ENCODE data around the gene PFDN4. TPM values are rescaled to one million over a fixed set of nuclear protein-coding genes. Genes with fewer than 3 reads are reported as not detected.
"Not testable (repeated sequence)": the region's sequence is repeated elsewhere in the genome, so short reads cannot be mapped to it uniquely, and the experiment has no call there.

PFDN4 gene
- total RNA-seq, 1 experiment from 2014 or later = 257 TPM

GRCh38 chr20:54219751-54220426, 12.0 kb downstream of the PFDN4 start:
- in situ Hi-C loops (cut with HindIII; ENCODE audit: low sequenced_read_pairs) = no loop called here
- DNase-seq (ENCODE audit: low spot score) = peak; percentile 62

GRCh38 chr20:54220722-54221121, 12.8 kb downstream of the PFDN4 start:
- DNase-seq (ENCODE audit: low spot score) = no peak
- in situ Hi-C loops (cut with HindIII; ENCODE audit: low sequenced_read_pairs) = no loop called here

DNA sequence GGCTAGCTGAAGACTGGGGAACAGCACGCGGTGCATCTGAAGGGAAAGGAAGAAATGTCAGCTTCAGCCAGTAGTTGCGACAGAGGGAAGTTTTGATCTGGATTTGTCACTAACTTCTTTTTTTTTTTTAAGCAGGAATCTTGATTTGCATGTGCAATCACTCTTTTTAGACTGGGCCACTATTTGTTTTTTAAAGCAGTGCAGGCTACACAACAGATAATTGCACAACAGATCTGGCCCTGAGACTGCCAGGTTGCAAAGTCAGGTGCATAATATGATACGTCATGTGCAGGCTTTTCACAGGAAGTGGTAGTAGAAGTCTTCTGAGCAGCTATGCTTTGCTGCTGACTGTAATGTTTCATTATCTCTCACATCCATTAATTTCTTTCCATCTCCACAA, 13.5 kb downstream of the PFDN4 start:
- no peak for DNase-seq (ENCODE audit: low spot score)
- in situ Hi-C loops (cut with HindIII; ENCODE audit: low sequenced_read_pairs) = no loop called here

- peak; percentile 16 for DNase-seq (ENCODE audit: low spot score)
- in situ Hi-C loops (cut with HindIII; ENCODE audit: low sequenced_read_pairs) = no loop called here
These were observed 14.4 kb downstream of the PFDN4 start for GRCh38 chr20:54221996-54222890.

DNA sequence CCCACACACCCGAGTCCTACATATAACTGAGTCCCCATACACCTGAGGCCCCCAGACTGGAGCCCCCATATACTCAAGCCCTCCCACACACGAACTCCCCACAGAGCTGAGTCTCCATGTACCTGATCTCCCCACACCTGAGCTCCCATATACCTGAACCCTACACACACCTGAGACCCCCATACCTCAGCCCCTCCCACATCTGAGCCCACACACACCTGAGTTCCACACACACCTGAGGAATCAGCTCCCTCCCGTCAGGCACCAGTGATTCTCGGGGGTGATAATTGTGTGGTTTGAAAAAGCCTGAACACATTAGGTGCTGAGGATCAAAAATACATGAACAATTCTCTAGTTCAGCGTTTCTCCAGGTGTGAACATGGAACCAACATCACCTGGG, 15.4 kb downstream of the PFDN4 start:
- in situ Hi-C loops (cut with HindIII; ENCODE audit: low sequenced_read_pairs) = no loop called here
- DNase-seq (ENCODE audit: low spot score) = no peak

- no peak for DNase-seq (ENCODE audit: low spot score)
- in situ Hi-C loops (cut with HindIII; ENCODE audit: low sequenced_read_pairs) = no loop called here
These were observed 15.9 kb downstream of the PFDN4 start for GRCh38 chr20:54223751-54224150.

DNA sequence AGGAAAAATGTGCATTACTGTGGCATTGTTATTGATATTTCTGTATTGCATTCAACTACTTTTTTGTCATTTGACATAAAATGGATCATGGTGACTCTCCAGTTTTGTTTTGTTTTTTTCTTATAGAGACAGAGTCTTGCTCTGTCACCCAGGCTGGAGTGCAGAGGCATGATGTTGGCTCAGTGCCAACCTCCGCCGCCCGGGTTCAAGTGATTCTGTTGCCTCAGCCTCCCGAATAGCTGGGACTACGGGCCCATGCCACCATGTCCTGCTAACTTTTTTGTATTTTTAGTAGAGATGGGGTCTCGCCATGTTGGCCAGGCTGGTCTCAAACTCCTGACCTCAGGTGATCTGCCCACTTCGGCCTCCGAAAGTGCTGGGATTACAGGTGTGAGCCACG, 16.8 kb downstream of the PFDN4 start:
- in situ Hi-C loops (cut with HindIII; ENCODE audit: low sequenced_read_pairs); DNase-seq (ENCODE audit: low spot score): not testable (repeated sequence)

GRCh38 chr20:54227241-54227640, 19.4 kb downstream of the PFDN4 start:
- in situ Hi-C loops (cut with HindIII; ENCODE audit: low sequenced_read_pairs) = no loop called here

DNA sequence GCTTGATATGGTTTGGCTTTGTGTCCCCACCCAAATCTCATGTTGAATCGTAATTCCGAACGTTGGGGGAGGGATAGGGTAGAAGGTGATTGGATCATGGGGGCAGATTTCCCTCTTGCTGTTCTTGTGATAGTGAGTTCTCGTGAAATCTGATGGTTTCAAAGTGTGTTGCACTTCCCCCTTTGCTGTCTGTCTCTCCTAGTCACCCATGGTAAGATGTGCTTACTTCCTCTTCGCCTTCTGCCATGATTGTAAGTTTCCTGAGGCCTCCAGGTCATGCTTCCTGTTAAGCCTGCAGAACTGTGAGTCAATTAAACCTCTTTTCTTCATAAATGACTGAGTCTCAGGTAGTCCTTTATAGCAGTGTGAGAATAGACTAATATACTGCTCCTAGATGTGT, 19.9 kb downstream of the PFDN4 start:
- in situ Hi-C loops (cut with HindIII; ENCODE audit: low sequenced_read_pairs) = no loop called here

More at GRCh38 chr20:54227241-54227640, 19.4 kb downstream of the PFDN4 start:
- DNase-seq (ENCODE audit: low spot score) = no peak

DNA sequence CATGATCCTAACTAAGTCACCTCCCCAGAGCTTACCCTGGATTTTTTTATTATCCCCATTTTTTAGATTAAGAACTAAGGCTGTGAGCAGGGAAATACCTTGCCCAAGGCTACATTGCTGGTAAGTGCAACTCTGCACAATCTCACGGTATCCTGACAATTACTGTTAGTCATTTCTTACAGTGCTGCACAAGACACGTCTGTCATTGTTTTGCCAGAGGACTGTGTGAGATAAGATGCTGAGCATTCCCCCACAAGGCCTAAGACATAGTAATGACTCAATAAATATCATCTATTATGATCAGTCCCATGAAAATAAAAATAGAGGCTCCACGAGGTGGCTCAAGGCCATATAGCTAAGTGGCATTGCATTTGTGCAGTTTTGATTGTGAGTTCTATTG, 21.0 kb downstream of the PFDN4 start:
- in situ Hi-C loops (cut with HindIII; ENCODE audit: low sequenced_read_pairs) = no loop called here
- no peak for DNase-seq (ENCODE audit: low spot score)

More for the DNA sequence above, 19.9 kb downstream of the PFDN4 start:
- DNase-seq (ENCODE audit: low spot score) = no peak

DNA sequence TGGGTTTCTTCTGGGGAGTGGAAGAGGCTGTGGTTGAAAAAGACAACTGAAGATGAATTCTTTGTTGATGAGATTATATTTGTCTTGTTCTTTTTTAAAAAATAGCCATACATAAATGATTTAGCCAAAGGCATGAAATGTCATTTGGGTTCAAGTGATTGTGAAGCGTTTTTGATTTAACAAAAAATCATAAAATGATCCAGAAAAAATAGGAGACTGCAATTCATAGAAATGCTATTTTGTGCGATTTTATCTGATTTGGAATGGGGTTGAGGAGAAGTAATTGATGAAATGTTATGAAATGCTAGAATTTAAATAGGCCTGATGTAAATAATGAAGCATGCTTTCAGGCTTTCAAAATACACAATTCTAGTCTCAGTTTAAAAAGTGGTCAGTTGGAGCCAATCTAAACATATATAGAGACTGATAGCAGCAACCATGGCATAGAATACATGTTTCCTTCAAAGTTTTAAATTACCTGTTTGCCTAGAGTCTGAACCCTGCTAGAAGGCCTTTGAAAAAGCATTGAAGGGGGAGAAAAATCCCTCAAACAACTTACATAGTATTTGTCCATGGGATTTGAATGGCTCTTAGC, 21.8 kb downstream of the PFDN4 start:
- in situ Hi-C loops (cut with HindIII; ENCODE audit: low sequenced_read_pairs) = no loop called here

GRCh38 chr20:54231036-54231435, 23.1 kb downstream of the PFDN4 start:
- DNase-seq (ENCODE audit: low spot score) = no peak
- in situ Hi-C loops (cut with HindIII; ENCODE audit: low sequenced_read_pairs) = no loop called here

More for the DNA sequence above, 21.8 kb downstream of the PFDN4 start:
- DNase-seq (ENCODE audit: low spot score) = no peak

DNA sequence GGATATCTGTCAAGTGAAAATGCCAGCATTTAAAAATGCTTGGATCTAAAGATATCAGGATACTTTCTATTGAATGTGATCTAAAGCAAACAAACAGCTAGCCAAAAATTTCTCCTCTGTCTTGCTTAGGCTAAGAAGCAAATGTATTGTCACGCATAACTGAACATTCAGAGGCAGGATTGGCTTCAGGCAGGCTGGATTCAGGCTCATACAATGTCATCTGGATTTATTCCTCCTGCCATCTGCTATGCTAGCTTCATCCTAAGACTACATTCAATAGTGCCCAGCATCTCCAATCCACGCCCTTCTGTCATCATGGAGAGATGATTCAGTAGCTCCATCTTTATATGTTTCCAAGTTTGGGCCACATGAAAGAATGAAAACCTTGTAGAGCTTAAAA, 27.1 kb downstream of the PFDN4 start:
- in situ Hi-C loops (cut with HindIII; ENCODE audit: low sequenced_read_pairs) = no loop called here
- no peak for DNase-seq (ENCODE audit: low spot score)

DNA sequence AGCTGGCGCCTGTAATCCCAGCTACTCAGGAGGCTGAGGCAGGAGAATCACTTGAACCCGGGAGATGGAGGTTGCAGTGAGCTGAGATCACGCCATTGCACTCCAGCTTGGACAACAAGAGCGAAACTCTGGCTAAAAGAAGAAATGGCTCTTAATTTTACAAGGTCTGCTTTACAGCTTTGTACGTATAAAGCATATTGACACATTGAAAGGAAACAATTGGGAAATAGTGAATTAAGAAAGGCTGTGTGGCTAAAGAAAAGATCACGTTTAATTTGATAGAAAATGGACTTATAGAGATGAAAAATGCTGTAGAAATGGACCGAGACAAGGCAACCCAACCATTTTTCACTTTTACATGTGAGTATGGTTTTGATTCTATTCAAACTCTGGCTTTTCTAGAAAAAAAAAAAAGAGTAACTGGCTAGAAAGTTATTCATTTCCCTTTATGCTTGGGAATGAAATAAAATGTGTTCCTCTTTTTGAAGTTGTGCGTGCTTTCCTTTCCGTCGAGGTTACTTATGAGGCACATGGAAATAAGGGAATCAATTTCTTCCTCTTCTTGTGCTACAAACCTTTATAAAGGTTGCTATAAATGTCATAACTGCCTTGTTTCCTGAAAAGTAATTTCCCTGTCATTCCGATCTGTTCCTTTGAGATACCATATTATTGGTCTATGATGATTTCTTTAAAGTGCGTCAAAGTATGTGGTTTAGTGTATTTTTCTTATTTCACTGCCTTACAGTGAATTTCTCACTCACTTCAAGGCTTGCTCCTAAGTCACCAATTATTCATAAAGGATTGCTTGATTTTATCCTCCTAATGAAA, 29.4 kb downstream of the PFDN4 start:
- DNase-seq (ENCODE audit: low spot score) = no peak
- in situ Hi-C loops (cut with HindIII; ENCODE audit: low sequenced_read_pairs) = no loop called here

- DNase-seq (ENCODE audit: low spot score) = no peak
- in situ Hi-C loops (cut with HindIII; ENCODE audit: low sequenced_read_pairs) = no loop called here
These were observed 36.2 kb downstream of the PFDN4 start for GRCh38 chr20:54244113-54244512.

GRCh38 chr20:54248705-54249104, 40.8 kb downstream of the PFDN4 start:
- in situ Hi-C loops (cut with HindIII; ENCODE audit: low sequenced_read_pairs); DNase-seq (ENCODE audit: low spot score): not testable (repeated sequence)

GRCh38 chr20:54250691-54251090, 42.8 kb downstream of the PFDN4 start:
- in situ Hi-C loops (cut with HindIII; ENCODE audit: low sequenced_read_pairs) = no loop called here
- no peak for DNase-seq (ENCODE audit: low spot score)

- DNase-seq (ENCODE audit: low spot score) = no peak
- in situ Hi-C loops (cut with HindIII; ENCODE audit: low sequenced_read_pairs) = no loop called here
These were observed 43.2 kb downstream of the PFDN4 start for GRCh38 chr20:54251096-54251495.

DNA sequence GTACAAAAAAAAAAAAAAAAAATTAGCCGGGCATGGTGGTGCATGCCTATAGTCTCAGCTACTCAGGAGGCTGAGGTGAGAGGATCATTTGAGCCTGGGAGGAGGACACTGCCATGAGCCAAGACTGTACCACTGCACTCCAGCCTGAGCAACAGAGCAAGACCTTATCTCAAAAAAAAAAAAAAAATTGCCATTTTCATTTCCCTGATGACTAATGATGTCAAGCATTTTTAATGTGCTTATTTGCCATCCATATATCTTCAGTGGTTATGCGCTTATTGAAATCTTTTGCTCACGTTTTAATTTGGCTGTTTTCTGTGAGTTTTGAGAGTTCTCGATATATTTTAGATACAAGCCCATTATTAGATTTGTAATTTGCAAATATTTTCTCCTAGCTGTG, 46.7 kb downstream of the PFDN4 start:
- in situ Hi-C loops (cut with HindIII; ENCODE audit: low sequenced_read_pairs) = no loop called here

More for the DNA sequence above, 46.7 kb downstream of the PFDN4 start:
- no peak for DNase-seq (ENCODE audit: low spot score)

Measured in G401 (cell line).